Activated CD4-positive, CD25-positive, alpha-beta regulatory T cell (primary cell): ENCODE results near the gene TBC1D4.
"Not testable (repeated sequence)": the region's sequence is repeated elsewhere in the genome, so short reads cannot be mapped to it uniquely, and the experiment has no call there.

Experiments
- DNase-seq, 4 experiments: peaks; one replicate each; lab custom pipeline; 2025; lab: John Stamatoyannopoulos, UW

Gene TBC1D4

DNA sequence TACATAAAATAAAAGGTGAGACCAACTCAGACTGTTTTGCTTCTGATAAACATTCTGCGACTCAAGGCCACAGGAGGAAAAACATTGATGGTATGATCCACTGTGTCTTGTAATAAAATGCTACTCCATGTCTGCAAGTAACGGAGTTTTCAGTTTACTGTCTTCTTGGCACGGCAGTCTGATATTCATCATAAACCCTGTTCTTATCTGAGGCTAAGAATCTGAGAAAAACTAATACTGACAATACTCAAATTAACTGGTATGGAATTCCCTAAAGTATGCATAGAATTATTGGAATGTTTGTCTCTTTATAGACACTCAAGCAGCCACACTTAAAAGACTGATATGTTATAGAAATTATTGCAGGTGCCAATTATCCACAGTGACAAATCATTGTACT is 125.5 kb downstream of the TBC1D4 start:
- no peak for DNase-seq

DNA sequence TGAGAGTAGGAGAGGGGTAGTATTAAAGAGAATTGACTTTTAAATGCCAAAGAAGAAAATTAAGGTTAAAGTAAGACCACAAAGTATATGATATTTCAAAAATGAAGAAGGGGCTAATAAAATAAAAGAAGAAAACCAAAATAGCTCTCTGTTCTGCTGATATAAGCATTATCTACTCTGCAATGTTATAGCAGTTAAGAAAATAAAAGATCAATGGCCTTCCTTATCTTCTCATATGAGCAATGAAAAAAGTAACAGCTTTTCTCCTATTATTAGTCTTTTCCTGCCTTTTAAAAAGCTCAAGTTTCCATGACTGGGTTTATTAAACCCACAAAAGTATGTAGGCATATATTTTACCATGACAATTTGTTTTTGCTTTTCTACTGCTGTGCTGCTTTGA is 126.4 kb downstream of the TBC1D4 start:
- no peak for DNase-seq

GRCh38 chr13:75353781-75354193 is 128.2 kb downstream of the TBC1D4 start:
- DNase-seq, result no peak

DNA sequence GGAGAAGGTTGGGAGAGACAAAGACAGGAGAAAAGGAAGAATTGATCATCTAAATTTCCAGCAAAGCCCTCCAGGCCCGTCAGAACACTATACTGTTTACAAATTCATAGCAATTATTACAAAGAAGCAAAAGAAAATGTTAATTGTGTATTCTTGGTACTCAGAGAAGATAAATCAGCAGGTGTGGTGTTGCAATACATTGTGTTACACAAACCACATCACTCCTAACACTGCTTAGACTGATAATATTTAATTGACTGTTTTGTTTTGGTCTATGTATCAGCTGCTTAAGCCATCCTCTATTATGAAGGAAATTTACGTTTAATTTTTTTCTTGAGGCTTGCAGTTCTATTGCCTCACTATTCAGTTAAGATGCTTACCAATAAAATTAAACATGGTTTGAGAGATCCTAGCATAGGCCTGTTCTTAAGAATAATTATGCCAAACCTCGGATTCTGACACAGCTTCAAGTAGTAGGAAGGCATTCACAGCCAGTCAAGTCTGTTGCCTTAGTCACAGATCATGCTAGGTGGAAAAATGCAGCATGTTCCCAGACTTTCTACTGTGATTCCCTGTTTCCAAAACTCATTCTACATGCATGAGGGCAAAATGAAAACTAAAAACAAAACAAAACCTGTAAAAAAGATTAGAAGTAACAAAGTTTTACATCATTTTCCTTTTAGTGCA is 129.2 kb downstream of the TBC1D4 start:
- DNase-seq, result no peak

- DNase-seq, result not testable (repeated sequence)
Observed at GRCh38 chr13:75351538-75351937, 130.4 kb downstream of the TBC1D4 start.

- DNase-seq, result no peak
Observed at GRCh38 chr13:75347925-75348324, 134.0 kb downstream of the TBC1D4 start.

GRCh38 chr13:75347457-75347856 is 134.5 kb downstream of the TBC1D4 start:
- no peak for DNase-seq

GRCh38 chr13:75345193-75345592 is 136.8 kb downstream of the TBC1D4 start:
- no peak for DNase-seq

DNA sequence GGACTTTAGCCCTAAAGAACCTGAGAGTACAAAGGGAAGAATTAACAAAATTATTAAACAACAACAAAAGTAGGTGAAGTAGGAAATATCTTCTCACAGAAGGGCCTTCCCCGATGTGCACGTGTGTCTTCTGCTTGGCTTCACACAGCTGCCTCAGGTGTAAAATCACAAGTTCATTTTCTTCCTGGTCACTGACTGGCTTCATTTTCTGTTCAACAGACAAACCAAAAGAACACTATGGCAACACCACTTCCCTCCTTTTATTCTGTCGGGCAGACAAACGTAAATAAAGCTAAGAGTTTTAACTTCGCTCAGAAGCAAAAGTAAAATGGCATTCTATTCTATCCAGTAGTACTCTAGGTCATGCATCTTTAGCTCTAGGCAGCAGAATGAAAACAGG is 140.9 kb downstream of the TBC1D4 start:
- no peak for DNase-seq

- DNase-seq, result no peak
Observed at GRCh38 chr13:75339635-75340374, 142.2 kb downstream of the TBC1D4 start.

- no peak for DNase-seq
Observed at GRCh38 chr13:75334634-75335447, 147.1 kb downstream of the TBC1D4 start.

DNA sequence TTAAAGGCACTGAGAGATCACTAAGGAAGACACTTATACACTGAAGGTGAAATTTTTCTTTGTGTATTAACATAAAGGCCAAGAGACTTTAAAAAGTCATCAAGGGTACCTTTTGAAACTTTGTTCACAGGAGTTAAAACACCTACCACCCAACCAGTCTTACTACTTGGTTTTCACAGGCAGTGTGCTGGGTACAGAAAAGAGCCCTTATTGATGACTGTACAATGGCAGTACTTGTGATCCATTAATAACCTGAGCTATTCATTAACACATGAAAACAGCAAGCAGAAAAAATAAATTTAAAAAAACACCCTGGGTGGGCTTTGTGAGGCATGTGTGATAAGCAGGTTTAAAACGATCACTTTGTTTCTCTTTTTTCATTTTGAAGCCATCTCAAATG is 148.9 kb downstream of the TBC1D4 start:
- DNase-seq, result no peak

GRCh38 chr13:75331792-75332349 is 150.1 kb downstream of the TBC1D4 start:
- DNase-seq, result no peak

GRCh38 chr13:75330770-75331169 is 151.2 kb downstream of the TBC1D4 start:
- no peak for DNase-seq

GRCh38 chr13:75329723-75330122 is 152.2 kb downstream of the TBC1D4 start:
- no peak for DNase-seq

- no peak for DNase-seq
Observed at GRCh38 chr13:75329097-75329496, 152.9 kb downstream of the TBC1D4 start.

DNA sequence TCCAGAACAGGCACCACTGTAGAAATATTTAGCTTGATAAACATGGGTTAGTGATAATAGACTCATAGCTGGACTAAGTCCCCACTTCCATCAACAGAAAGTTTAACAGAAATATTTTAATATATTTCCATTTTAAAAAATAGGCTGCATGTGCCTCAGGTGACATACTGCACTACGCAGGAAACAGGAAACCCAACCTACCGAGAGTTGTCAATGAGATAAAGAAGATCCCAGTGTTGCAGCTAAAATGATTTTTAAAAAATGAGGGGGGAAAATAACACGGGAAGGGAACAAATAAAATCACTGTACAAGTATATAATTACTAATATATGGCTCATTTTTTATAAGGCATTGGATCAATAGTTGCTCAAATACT is 154.8 kb downstream of the TBC1D4 start:
- DNase-seq, result no peak

DNA sequence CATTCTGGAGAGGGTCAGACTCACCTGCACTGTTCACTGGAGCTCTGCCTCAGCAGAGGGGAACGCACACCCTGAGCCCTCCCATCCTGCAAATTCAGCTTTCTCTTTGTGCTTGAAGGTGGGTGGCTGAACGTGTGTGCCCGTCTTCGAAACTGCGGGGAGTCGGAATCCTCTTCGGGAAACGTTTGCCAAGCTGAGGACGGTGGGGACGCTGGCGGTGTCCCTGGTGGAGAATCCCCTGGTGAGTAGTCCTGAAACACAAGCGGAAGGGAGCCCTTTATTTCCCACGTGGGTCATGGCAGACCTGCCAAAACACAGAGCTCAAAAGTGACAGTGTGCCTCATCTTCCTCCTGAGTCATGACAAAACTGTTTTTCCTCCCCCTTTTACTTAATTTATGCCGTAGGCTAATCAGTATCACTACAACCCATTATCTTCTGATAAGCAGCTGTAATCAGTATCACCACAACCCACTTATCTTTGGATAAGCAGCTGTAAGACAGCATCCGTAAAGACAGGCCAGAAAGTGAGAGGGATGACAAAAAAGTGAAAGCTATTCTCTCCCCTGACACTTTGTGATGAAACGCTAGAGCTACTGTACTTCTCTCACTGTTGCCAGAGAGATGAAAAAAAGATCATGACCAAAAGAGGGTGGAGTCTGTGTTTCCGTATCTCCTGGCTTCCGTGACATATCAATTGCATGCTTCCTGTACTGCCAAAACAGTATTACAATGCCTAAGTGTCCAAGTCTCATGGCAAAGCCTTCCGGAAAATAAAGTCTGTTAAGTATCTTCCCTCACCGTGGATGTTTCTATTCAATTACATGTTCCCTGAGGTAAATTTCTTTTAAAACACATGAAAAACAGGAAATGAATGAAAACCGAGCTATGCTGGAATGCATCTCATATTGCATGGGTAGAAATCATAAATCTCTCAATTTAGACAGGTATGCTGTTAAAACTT is 155.5 kb downstream of the TBC1D4 start:
- peak; percentile 5 to 52 (median 12) for DNase-seq

GRCh38 chr13:75325711-75326110 is 156.3 kb downstream of the TBC1D4 start:
- no peak for DNase-seq

DNA sequence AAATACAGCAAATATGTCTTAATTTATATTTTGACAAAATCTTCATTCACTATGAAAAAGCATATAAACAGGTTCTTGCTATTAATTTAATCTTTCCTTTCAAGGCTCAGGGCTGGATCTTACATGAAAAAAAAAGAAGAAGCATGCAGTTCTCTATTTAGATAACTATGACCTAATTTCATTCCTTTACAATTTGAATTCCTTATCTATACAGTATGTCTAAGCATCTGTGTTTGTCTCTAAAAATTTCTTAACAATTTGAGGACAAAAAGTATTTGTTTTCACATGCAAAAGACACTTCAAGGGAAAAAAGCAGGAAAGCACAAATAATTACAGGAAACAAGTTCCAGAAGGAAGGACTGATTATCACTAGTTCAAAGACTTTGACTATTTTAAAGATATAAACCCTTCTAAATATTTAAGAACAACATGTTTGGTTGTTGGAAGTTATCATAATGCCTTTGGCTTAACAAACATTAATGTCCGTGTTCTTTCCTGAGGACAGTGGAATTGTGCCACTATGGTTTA is 157.5 kb downstream of the TBC1D4 start:
- no peak for DNase-seq

GRCh38 chr13:75321084-75321483 is 160.9 kb downstream of the TBC1D4 start:
- no peak for DNase-seq
